ENCODE data around the gene CNTNAP1.
"Not testable (repeated sequence)": the region's sequence is repeated elsewhere in the genome, so short reads cannot be mapped to it uniquely, and the experiment has no call there.

The CNTNAP1 gene

DNA sequence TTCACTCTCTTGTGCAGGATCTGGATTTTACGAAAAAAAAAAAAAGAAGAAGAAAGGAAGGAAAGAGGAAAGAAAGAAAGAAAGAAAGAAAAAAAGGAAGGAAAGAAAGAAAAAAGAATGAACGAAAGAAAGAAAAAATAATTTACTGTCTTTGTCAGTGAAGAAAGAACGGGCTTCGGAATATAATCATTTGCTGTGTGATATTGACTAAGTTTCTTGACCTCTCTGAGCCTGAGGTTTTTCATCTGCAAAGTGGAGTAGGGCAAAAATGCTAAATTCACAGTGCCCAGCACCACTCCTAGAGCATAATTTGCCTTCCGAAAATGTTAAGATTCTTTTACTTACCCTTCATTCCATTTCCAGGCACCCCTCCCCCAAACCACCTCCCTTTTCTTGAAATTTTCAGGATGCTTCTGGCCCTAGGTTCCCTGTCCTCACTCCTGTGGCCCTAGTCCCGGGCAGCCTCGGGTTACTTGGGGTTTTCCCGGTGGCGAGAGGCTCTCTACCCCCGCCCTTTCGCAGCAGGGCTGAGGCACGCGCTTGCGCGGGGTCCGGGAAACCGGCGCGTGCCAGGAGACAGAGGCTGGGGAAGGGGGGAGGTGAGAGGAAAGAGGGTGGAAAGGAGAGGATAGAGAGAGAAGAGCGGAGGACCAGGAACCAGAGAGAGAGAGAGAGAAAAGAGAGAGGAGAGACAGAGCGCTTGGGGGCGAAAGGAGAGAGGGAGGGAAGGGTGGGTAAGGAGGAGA is at the start of gene CNTNAP1:
Gene CNTNAP1, plus strand, starts transcription at position 556 of the 746 bp plus-strand sequence. CDS start 299 bp downstream, outside the sequence.
- DNase-seq: no peak

DNA sequence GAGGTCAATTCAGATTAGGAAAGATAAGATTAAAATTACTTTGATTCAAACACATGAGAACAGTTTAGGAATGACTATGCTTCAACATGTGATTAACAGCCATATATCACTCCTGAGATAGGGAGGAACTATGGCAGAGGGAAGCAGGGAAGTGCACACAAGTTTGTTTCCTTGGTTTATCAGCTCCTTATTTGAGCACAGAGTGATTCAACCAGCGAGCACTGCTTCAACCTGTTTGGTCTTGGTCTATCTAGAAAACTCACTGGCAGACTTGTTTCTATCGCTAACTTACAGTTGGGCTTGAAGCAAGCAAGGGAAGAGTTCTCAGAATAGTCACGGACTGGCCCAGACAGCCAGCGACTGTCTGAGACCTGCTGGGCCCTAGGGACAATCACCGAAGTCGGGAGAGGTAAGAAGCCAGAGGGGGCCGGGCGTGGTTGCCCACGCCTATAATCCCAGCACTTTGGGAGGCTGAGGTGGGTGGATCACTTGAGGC is 49.3 kb upstream of the CNTNAP1 start:
- DNase-seq: no peak

DNA sequence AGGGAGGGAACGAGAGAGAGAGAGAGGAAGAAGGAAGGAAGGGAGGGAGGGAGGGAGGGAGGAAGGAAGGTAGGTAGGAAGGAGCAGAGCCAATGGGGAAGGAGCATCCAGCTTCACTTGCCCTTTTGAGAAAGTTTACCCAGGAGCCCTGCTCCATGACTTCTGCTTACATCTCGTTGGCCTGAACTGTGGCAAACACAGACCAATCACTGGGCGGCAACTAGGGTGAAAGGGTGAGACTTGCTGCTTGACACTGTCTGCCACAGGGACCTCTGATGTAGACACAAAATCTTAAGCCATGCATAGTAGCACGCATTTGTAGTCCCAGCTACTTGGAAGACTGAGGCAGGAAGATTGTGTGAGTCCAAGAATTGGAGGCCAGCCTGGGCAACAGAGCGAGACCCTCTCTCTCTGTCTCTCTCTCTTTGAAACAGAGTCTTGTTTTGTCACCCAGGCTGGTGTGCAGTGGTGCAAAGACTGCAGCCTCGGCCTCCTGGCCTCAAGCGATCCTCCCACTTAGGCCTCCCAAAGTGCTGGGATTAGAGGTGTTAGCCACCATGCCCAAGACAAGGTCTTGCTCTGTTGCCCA is 42.7 kb upstream of the CNTNAP1 start:
- DNase-seq: no peak

DNA sequence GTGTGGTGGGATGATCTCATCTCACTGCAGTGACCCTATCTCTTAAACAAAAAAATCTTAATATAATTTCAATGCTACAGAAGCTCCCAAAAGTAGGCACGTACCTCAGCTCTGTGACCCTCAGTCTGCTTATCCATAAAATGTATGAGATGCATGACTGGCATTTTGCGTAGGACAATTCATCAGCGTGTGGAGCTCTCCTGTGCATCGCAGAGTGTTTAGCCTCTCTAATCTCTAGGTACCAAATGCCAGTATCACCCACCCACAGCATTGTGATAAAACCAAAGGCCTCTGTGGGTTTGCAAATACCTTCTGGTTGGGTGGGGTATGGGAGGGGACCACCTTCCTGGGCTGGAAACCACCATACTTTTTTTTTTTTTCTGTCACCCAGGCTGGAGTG is 42.2 kb upstream of the CNTNAP1 start:
- no peak for DNase-seq

DNA sequence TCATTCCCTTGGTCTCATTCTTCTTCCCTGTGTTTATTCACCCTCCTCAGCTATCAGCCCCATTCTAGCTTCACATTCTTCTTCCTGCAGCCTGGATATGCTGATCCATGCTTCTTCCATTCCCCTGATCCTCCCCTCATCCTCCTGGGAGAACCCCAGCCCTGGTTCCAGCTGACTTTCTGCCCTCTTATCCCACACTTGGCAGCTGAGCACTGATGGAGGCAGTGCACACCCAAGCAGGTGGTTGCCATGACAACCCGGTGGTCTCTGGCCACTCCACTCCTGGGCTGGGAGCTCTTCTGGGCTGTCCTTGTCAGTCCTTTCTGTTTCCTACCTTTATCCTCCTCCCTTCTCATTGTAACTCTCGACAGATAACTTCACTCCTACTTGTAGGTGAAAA is 40.0 kb upstream of the CNTNAP1 start:
- no peak for DNase-seq

DNA sequence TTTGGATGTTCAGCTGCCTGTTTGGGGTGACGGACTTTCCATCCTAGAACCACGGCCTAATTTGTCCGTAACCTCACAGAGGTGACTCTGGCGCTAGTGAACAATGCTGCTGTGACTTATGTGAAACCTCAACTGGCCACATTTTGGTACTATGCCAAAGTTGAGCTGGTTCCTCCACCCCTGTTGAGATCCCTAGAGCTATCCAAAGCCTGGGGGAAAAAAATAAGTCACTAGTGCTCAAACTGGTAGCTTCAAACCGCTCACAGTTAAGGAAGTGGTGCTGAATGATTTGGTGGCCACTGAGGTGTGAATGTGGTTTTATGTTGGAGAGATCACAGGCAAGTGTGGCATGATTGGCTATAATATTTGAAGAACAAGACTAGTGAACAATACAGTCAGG is 34.6 kb upstream of the CNTNAP1 start:
- DNase-seq: no peak

DNA sequence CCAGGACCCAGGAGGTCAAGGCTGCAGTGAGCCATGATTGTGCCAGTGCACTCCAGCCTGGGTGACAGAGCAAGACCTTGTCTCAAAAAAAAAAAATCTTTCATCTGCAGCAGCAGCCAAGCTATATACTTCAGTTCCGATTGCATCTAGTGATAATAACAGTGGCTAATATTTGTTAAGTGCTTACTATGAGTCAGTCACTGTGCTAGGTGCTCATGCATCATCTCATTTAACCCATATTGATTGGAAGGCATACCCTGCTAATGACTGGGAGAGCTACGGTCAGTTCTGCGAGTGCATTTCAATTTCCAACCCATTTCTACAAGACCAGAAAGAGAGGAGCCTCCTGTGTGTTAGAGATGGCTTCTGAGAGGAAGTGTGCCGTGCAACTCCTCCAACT is 30.9 kb upstream of the CNTNAP1 start:
- no peak for DNase-seq

DNA sequence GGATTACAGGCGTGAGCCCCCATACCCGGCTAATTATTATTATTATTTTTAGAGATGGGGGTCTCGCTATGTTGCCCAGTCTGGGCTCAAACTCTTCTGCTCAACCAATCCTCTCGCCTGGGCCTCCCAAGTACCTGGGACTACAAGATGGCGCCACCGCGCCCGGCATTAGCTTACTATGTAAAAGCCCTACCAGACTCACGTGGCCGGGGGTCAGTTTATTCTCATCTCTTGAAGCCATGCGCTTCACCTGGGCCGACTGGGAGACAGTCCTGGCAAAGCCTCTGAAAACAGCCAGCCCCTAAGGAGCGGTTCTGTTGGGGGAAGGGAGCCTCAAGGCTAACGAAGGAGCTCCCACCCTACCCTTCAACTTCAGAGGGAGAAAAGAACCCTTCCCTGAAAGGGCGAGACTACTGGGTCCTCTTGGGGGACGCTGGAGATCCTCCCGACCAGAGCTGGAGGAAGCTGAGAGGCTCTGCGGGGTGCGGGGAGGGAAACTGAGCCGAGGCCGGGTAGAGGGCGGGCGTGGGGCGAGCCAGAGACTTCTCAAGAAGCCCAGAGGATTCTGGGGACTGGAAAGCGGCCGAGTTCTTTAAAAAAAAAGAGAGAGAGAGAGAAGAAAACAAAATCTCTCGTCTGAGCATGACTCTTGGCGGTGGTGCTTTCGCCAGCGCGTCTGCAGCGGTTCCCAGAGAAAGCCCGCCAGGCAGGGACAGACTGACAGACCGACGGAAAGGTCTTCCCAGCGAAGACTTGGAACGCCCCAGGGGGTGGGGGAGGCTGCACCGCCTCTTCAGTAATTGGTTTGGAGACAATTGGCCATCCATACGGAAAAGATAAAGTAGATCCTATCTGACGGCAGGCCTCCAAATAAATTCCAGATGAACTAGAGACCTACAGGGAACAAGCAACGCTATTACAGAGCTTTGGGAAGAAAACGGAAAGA is 28.9 kb upstream of the CNTNAP1 start:
- DNase-seq: no peak

DNA sequence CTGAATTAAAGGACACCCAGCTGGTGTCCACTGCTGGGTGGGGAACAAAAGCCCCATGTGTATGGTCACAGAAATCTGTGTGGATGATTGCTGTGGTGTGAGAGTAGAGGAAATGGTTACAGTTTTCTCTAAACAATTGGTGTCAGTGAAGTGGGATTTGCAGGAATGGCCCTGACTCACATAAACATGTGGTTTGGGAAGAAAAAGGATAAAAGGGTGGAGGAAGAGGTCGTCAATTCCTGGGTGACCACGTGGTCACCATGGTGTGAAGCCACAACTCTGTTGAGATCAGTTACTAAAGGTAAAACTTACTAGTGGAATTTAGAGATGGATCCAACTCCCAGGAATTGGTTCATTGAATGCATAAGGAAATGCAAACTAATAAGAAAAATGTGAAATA is 26.8 kb upstream of the CNTNAP1 start:
- DNase-seq: no peak

DNA sequence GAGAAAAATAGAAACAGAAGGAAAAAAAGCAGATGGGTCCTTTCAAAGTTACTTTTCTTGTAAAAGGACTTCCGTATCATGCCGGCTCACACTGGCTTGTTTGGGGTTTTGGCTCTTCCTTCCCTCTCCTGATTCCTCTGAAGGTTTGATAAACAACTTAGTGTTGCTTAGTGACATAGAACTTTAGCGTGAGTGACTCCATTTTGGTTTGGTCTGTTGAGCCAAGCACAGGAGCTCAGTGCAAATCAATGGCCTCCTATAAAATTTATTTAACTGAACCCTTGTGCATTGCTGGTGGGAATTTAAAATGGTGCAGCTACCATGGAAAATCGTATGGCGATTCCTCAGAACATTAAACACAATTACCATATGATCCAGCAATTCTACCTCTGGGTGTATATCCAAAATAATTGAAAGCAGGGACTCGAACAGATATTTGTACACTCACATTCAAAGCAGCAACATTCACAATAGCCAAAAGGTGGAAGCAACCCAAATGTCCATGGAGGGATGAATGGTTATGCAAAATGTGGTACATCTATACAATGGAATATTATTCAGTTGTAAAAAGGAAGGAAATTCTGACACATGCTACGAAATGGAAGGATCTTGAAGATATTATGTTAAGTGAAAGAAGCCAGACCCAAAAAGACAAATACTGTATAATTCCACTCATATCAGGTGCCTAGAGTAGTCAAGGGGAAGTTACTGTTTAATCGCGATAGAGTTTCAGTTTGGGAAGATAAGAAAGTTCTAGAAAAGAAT is 24.3 kb upstream of the CNTNAP1 start:
- DNase-seq: no peak

DNA sequence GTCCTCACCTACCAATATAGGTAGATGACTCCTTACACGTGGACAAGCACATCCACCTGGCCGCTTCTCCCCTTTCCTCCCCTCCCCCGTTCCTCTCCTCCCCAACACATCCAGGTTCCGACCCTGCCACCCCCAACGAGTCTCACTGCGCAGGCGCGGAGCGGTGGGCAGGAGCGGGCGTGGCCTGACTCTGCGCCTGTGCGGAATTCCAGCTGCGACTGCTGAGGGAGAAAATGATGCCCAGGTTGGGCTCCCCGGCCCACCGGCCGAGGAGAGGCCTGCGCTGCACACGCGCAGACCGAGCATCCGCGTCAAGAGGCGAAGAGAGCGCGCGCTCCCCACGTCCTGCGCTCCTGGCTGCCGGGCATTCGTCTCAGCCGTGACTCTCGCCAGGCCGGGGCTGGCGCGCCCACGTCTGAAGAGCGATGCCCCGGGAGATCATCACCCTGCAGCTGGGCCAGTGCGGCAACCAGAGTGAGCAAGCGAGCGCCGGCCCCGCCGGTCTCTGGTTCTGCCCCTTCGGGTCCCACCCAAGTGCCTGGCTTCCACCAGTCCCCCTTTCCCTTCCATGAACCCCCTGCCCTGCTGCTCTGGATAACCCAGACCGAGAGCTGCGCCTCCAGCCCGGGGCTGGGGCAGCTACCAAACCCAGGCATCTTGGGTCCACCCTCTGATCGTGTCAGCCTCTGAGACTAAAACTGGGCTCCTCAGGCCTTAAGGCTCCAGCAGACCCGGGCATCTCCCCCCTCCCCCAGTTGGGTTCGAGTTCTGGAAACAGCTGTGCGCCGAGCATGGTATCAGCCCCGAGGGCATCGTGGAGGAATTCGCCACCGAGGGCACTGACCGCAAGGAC is 23.0 kb upstream of the CNTNAP1 start, which contains the start of gene TUBG2:
Gene TUBG2, plus strand, starts transcription at position 206 of the 853 bp plus-strand sequence. Its CDS starts 220 bp downstream, at position 426.
- DNase-seq: peak; percentile 78

DNA sequence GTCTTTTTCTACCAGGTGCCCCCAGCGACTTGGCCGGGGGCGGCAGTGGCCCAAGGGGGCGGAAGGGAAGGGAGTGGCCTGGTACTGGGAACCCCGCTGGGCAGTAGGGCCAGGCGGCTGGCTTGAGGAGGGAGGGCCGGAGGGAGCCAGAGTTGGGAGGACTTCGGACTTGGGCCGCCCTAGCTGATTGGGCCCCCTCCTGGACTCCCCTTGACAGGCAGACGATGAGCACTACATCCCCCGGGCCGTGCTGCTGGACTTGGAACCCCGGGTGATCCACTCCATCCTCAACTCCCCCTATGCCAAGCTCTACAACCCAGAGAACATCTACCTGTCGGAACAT is 22.4 kb upstream of the CNTNAP1 start:
- not testable (repeated sequence) for DNase-seq

DNA sequence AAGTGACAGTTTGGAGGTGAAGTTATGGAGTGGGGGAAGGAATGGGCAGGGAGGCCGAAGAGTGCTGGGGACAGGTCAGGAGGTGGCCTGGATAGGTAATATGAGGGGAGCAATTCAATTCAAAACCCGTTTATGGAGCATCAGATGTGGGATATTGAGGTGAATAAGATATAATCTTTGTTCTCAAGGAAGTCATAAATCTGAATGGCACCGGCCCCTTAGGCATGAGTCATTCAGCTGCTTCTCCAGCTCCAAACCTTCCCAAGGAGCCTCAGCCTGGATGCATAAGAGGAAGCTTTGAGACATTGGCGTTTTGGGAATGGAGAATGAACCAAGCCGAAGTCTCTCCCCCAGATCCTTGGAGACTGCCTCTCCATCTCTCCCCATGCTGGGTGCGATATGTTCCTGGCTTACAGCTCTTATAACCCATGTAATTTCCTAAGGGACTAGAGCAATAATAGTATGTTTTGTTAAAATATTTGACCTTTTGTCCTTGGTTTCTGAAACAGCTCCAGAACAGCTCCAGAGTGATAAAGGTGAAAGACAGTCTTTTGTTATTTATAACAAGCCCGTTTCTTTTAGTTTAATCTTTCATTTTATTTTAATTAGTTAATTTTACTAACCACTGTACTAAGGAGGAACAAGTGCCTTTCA is 21.5 kb upstream of the CNTNAP1 start:
- no peak for DNase-seq

DNA sequence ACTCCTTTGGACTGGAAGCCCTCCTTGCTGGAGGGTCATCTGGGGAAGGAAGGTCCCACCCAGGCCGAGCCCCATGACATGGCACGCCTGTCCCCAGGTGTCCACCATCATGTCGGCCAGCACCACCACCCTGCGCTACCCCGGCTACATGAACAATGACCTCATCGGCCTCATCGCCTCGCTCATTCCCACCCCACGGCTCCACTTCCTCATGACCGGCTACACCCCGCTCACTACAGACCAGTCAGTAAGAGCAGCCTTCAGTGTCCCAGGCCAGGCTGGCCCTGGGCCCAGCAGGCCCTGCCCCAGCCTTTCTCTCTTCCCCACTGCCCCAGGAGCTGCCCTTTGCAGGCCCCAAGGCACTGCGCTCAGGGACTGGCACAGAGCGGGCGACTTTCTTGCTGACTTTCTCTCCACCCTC is 16.7 kb upstream of the CNTNAP1 start:
- DNase-seq: no peak

DNA sequence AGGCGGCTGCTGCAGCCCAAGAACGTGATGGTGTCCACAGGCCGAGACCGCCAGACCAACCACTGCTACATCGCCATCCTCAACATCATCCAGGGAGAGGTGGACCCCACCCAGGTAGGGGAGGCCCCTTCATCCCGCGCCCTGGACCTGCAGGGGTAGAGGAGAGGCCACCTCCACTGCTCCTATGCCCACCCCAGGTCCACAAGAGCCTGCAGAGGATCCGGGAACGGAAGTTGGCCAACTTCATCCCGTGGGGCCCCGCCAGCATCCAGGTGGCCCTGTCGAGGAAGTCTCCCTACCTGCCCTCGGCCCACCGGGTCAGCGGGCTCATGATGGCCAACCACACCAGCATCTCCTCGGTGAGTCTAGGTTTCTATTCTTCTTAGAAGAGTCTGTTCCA is 16.2 kb upstream of the CNTNAP1 start:
- not testable (repeated sequence) for DNase-seq

DNA sequence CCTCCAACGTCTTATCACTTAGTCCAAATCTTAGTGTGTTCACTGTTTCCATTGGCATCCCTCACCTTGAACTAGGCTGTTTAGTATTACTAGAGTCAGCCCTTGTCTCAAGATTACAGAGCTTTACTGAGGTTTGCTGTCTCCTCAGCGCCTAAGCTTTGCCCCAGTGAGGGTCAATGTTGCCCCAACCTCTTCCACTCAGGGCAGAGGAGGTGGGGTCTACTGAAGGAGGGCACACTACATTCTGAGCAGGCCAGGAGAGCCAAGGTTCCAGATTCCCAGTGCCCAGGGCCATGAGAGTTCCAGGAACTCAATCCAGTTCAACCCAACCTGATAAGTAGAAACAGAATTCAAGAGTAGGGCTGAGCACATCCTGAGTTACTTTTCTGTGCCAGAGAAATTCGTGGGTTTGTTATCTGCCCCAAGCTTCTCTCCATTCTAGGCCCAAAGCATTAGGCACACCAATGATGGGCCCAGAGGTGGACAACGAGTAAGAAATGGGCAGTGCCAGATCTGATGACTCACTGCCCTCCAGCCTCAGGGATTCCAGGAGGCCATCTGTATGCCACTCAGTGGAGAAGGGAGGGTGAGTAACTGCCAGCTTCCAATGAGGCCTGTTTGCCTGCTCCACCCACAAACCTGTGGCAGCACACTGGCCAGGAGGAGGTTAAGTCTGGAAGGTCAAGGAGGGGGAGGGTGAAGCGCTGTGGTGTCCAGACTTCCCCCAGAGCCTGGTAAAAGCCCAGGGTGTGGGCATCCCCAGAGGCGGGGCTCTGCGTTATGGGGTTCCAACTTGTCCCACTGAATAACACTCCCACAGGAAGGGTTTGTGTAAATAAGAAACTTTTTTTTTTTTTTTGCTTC is 15.0 kb upstream of the CNTNAP1 start:
- no peak for DNase-seq

DNA sequence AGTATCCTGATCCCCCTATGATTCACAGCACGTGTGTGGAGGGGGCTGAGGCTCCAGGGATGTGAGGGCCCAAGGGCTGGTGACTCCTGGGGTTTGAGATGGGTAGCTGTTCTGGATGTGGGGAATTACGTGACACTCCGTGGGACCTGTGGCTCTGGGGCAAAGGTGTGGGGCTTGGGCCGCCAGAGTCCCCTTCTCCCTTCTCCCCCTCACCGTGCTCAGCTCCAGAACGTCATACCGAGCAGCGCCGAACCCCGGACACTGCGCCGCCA is 12.7 kb upstream of the CNTNAP1 start:
- no peak for DNase-seq

DNA sequence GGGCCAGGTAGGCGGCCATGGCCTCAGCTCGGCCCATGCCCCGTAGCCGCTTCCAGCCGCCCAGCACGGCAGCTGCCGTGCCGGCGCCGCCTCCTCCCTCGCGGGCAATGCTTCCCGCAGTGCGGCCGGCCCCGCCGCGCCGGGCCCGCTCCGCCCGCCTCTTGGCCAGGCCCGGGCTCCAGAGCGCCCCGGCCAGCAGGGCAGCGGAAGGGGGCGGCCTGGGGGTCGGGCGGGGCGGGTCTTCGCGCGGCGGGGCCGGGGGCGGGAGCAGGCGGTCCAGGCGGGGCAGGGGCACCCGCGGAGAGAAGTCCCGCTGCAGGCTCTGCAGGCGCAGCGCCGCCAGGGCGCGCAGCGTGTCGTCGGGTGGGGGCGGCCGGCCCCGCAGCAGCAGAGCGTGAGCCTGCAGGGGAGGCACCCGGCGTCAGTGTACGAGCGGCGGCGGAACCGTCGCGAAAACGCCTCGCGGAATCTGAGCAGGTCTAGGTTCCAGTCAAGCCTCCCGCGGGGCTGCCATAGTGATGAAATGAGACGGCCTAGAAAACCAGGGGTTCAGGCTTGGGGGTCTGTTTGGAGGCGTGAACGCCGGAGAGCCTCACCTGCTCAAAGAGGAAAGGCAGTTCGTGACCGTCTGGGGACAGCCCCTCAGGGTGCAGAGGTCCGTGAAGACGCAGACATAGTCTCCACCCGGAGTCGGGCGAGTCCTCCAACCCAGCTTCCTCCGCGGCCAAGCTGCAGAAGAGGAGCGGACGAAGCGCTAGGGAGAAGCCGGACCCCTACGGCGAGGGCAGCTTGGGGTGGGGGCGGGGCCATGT is 12.1 kb upstream of the CNTNAP1 start:
- no peak for DNase-seq

Measured in NCI-H1417 treated with DMSO at 0.1 percent for 48 hours (cell line).